HEK293 (cell line): Measurements from ENCODE around the gene KIAA1191.

ENCODE experiments used
- CTCF ChIA-PET: fragments of 350-600 bp; formaldehyde crosslinking; extraction: SDS; loops from one replicate; lab custom pipeline; 2021; ENCODE audit warnings: antibody characterized with exemption; lab: Yijun Ruan, JAX
- POLR2A ChIA-PET: fragments of 300-600 bp; formaldehyde crosslinking; extraction: SDS; loops from one replicate; lab custom pipeline; 2020; ENCODE audit warnings: antibody characterized with exemption, inconsistent platforms; lab: Yijun Ruan, JAX
- H3K27ac ChIP-seq: fragments of 200-500 bp; sonication (Bioruptor generic); 2 replicates; pipeline ENCODE4 v1.5.1; 2014; ENCODE audit warnings: low read depth, low read length, control low read depth, inconsistent platforms; ENCODE audit errors: extremely low read depth
- H3K36me3 ChIP-seq, 2 experiments: fragments of 200-500 bp in 1 of 2; sonication (Bioruptor generic) in 1 of 2; 1 replicate in 1 of 2; 2 replicates in 1 of 2; pipeline ENCODE4 v1.5.1; 2014 to 2017; ENCODE audit warnings: inconsistent platforms in 2 of 2, low read length in 2 of 2; ENCODE audit not compliant: control insufficient read depth in 2 of 2, insufficient read depth in 1 of 2
- H3K4me1 ChIP-seq: fragments of 200-500 bp; sonication (Bioruptor generic); 2 replicates; pipeline ENCODE4 v1.5.1; 2014; ENCODE audit warnings: mild to moderate bottlenecking, low read length, inconsistent platforms; ENCODE audit not compliant: control insufficient read depth, insufficient read depth
- H3K4me3 ChIP-seq: 2 replicates; pipeline ENCODE4 v1.5.1; 2011; ENCODE audit warnings: low read depth, mild to moderate bottlenecking, control low read depth, low read length, moderate library complexity
- H3K9me3 ChIP-seq: fragments of 200-500 bp; sonication (Bioruptor generic); 2 replicates; pipeline ENCODE4 v1.5.1; 2014; ENCODE audit warnings: low read depth, low read length, inconsistent platforms; ENCODE audit not compliant: control insufficient read depth, insufficient read depth
- PBX3 ChIP-seq: sonication (generic); formaldehyde crosslinking; IDR thresholded peaks from 2 replicates; pipeline ENCODE4 v1.8.1; 2022; ENCODE audit warnings: mild to moderate bottlenecking, moderate library complexity, missing genetic modification reagents
- PRDM6 ChIP-seq: fragments of 450-650 bp; formaldehyde crosslinking; IDR thresholded peaks from 2 replicates; pipeline ENCODE4 v1.5.1; 2017; ENCODE audit warnings: missing biosample characterization, missing genetic modification characterization
- SCRT1 ChIP-seq: fragments of 450-650 bp; formaldehyde crosslinking; IDR thresholded peaks from 2 replicates; pipeline ENCODE4 v1.5.1; 2016; ENCODE audit warnings: missing biosample characterization, missing genetic modification characterization, borderline replicate concordance
- SCRT2 ChIP-seq: fragments of 450-650 bp; formaldehyde crosslinking; IDR thresholded peaks from 2 replicates; pipeline ENCODE4 v1.5.1; 2016; ENCODE audit warnings: missing biosample characterization, missing genetic modification characterization
- TCF7L2 ChIP-seq: IDR thresholded peaks from 2 replicates; pipeline ENCODE4 v1.6.1; 2011; ENCODE audit warnings: low read depth, mild to moderate bottlenecking, inconsistent platforms, low read length, moderate library complexity, borderline replicate concordance
- ZBTB11 ChIP-seq: fragments of 450-650 bp; formaldehyde crosslinking; conservative IDR thresholded peaks from 2 replicates; pipeline ENCODE4 v1.5.1; 2016; ENCODE audit warnings: low read depth, missing biosample characterization, missing genetic modification characterization
- ZBTB17 ChIP-seq: fragments of 450-650 bp; formaldehyde crosslinking; IDR thresholded peaks from 2 replicates; pipeline ENCODE4 v1.5.1; 2016; ENCODE audit warnings: missing biosample characterization, missing genetic modification characterization
- ZIC2 ChIP-seq: fragments of 450-650 bp; formaldehyde crosslinking; IDR thresholded peaks from 2 replicates; pipeline ENCODE4 v1.5.1; 2016; ENCODE audit warnings: missing biosample characterization, missing genetic modification characterization
- ZNF10 ChIP-seq: fragments of 450-650 bp; formaldehyde crosslinking; IDR thresholded peaks from 2 replicates; pipeline ENCODE4 v1.5.1; 2017; ENCODE audit warnings: missing biosample characterization, missing genetic modification characterization
- ZNF18 ChIP-seq: fragments of 450-650 bp; formaldehyde crosslinking; IDR thresholded peaks from 2 replicates; pipeline ENCODE4 v1.5.1; 2016; ENCODE audit warnings: missing biosample characterization, missing genetic modification characterization
- ZNF184 ChIP-seq: fragments of 450-650 bp; IDR thresholded peaks from 2 replicates; pipeline ENCODE4 v1.5.1; 2018; ENCODE audit warnings: missing biosample characterization, mild to moderate bottlenecking, missing genetic modification characterization
- ZNF221 ChIP-seq: fragments of 450-650 bp; formaldehyde crosslinking; IDR thresholded peaks from 2 replicates; pipeline ENCODE4 v1.5.1; 2017; ENCODE audit warnings: missing biosample characterization, missing genetic modification characterization, borderline replicate concordance
- ZNF311 ChIP-seq: fragments of 450-650 bp; formaldehyde crosslinking; IDR thresholded peaks from 2 replicates; pipeline ENCODE4 v1.5.1; 2017; ENCODE audit warnings: missing biosample characterization, missing genetic modification characterization, borderline replicate concordance
- ZNF558 ChIP-seq: fragments of 450-650 bp; formaldehyde crosslinking; IDR thresholded peaks from 2 replicates; pipeline ENCODE4 v1.5.1; 2016; ENCODE audit warnings: missing biosample characterization, missing genetic modification characterization
- ZNF596 ChIP-seq: fragments of 450-650 bp; IDR thresholded peaks from 2 replicates; pipeline ENCODE4 v1.5.0; 2018; ENCODE audit warnings: missing biosample characterization, mild to moderate bottlenecking, missing genetic modification characterization, moderate library complexity
- ZNF658 ChIP-seq: fragments of 450-650 bp; formaldehyde crosslinking; IDR thresholded peaks from 2 replicates; pipeline ENCODE4; 2016; ENCODE audit warnings: missing biosample characterization, missing genetic modification characterization
- ZNF704 ChIP-seq: fragments of 450-650 bp; formaldehyde crosslinking; IDR thresholded peaks from 2 replicates; pipeline ENCODE4 v1.5.1; 2016; ENCODE audit warnings: missing biosample characterization, missing genetic modification characterization
- ZNF837 ChIP-seq: fragments of 450-650 bp; formaldehyde crosslinking; IDR thresholded peaks from 2 replicates; pipeline ENCODE4 v1.5.1; 2016; ENCODE audit warnings: missing biosample characterization, missing genetic modification characterization

Gene KIAA1191

GRCh38 chr5:176391999-176392398 lies 30.4 kb upstream of the KIAA1191 start:
- H3K9me3 ChIP-seq = no peaks in the 10 kb centered on the region
- TF ChIP-seq ZIC2 (tag by site-specific recombination) (no peak), ZBTB17 (tag by site-specific recombination) (no peak), ZNF221 (no peak), ZNF704 (tag by site-specific recombination) (no peak), ZNF18 (tag by site-specific recombination) (no peak), PRDM6 (tag by site-specific recombination) (no peak), PBX3 (CRISPR knock-in tag) (no peak), ZNF10 (tag by site-specific recombination) (no peak), ZNF658 (tag by site-specific recombination) (no peak), ZNF837 (tag by site-specific recombination) (no peak), ZNF558 (tag by site-specific recombination) (no peak), ZBTB11 (no peak), ZNF184 (tag by site-specific recombination) (no peak), SCRT2 (tag by site-specific recombination) (no peak), ZNF596 (tag by site-specific recombination) (no peak), TCF7L2 (no peak)
- TF ChIP-seq, all 188 proteins: peak for 0
- CTCF ChIA-PET = interaction anchor here (0.6 to 1.1 kb wide), 2 partner anchors 13 to 37 kb away, joined by 3 to 9 read pairs; no protein-coding TSS in a partner anchor
- Histone ChIP-seq H3K4me3 (no peak overlapping the region), H3K4me1 (0 out of 2 replicates have a peak, but pooled peaks cover 3% of the 10 kb centered on the region), H3K36me3 (peaks cover 0 to 53% of the 10 kb centered on the region in 2 experiments; a peak in 2 of 3 replicates), H3K27ac (no peak overlapping the region)
- POLR2A ChIA-PET = interaction anchor here (0.5 kb wide), 1 partner anchor 17 kb away, joined by 4 read pairs; no protein-coding TSS in a partner anchor

- POLR2A ChIA-PET = interaction anchor here (1.5 kb wide), 1 partner anchor 56 kb away, joined by 4 read pairs; the partner anchor contains the start of gene FAF2
- H3K4me3 ChIP-seq = no peak overlapping the region
- CTCF ChIA-PET = interaction anchor here (1.1 kb wide), 1 partner anchor 14 kb away, joined by 3 read pairs; no protein-coding TSS in a partner anchor
- TF ChIP-seq ZNF311 (tag by site-specific recombination) = no peak
- TF ChIP-seq SCRT1 (tag by site-specific recombination) = no peak
- H3K36me3 ChIP-seq = peaks cover 0 to 56% of the 10 kb centered on the region in 2 experiments; a peak in 2 of 3 replicates
- H3K27ac ChIP-seq = no peak overlapping the region
- H3K4me1 ChIP-seq = 0 out of 2 replicates have a peak, but pooled peaks cover 3% of the 10 kb centered on the region
- no peaks in the 10 kb centered on the region for H3K9me3 ChIP-seq
These were observed 29.9 kb upstream of the KIAA1191 start for GRCh38 chr5:176391479-176391878.
